Left lung (tissue), 10 donors: ENCODE results near the gene TRPC4. TPM values are rescaled to one million over a fixed set of nuclear protein-coding genes. Genes with fewer than 3 reads are reported as not detected.

Experiments used
- ATAC-seq: fragments of 200-7000 bp; cut with Tn5 transposase; one replicate; pipeline ENCODE4 v1.9.1; 2020; ENCODE audit warnings: moderate library complexity
- DNase-seq, 4 donors: peaks; one replicate each; pipeline ENCODE4 v3.0.0-alpha.2; 2013 to 2020
- H3K27ac ChIP-seq, 2 donors: fragments of 200-600 bp; sonication (generic) in 1 of 2; one replicate each; pipeline versions ENCODE4 v1.5.0 to v1.8.0; 2020 to 2021
- H3K27me3 ChIP-seq, 2 donors: fragments of 200-600 bp; sonication (generic) in 1 of 2; one replicate each; pipeline versions ENCODE4 v1.5.0 to v1.8.0; 2020 to 2021
- H3K36me3 ChIP-seq, 2 donors: fragments of 200-600 bp; sonication (generic) in 1 of 2; one replicate each; pipeline versions ENCODE4 v1.5.0 to v1.8.0; 2020 to 2021
- H3K4me1 ChIP-seq, 2 donors: fragments of 200-600 bp; one replicate each; pipeline ENCODE4 v1.8.0; 2021
- H3K4me3 ChIP-seq, 2 donors: fragments of 200-600 bp; sonication (generic) in 1 of 2; one replicate each; pipeline versions ENCODE4 v1.5.0 to v1.8.0; 2020 to 2021; ENCODE audit warnings: mild to moderate bottlenecking in 1 of 2
- H3K9me3 ChIP-seq, 2 donors: fragments of 200-600 bp; sonication (generic) in 1 of 2; one replicate each; pipeline versions ENCODE4 v1.5.0 to v1.8.0; 2020 to 2021
- CTCF ChIP-seq, 2 donors: fragments of 200-600 bp; sonication (generic) in 1 of 2; IDR thresholded peaks; one replicate each; pipeline versions ENCODE4 v1.5.0 to v1.8.0; 2021; ENCODE audit warnings: antibody characterized with exemption in 2 of 2
- intact Hi-C, 2 donors: fragments of 100-400 bp; cut with DNase I; formaldehyde crosslinking; loops; one replicate each; pipeline versions ENCODE4 v1.11.2 to v1.14.2; 2022
- polyA plus RNA-seq, 6 donors: library from polyadenylated mRNA; unstranded; fragments of 120-200 nt; gene quantifications; one replicate each; pipeline ENCODE4 v1.2.1, GENCODE V29; 2013; ENCODE audit not compliant: insufficient read length in 6 of 6
- total RNA-seq, 2 donors: library from RNA; stranded (reverse); fragmentation: NEBNext Ultra II Directional; extraction: Animal tissue kit (Norgen Biotek cat#: 25700); gene quantifications; one replicate each; pipeline ENCODE4 v1.2.1, GENCODE V29; 2021
- donor health status: DM: no; HTN: yes; CAD: no.
- donor health status: DM: no; HTN: no; CAD: no.

TRPC4 gene
- total and polyA plus RNA-seq, 8 donors: 0.13 to 2.1 (median 0.25) TPM

DNA sequence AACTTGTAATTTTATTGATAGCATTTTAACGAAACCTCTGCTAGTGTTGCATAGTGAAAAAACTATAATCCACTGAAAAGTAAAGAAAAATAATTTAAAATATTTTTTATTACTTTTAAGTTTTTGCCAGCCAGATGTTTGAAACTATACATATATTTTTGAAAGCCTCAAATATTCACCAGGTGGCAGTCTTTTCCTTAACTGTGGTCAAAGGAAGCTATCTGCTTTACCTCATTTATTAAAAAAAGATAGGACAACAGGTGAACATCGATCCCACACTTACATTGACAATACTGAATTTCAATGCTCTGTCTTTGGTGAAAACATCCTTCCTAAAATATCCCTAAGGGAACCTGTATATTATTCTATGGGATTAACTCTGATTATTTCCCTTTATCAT lies 100.5 kb downstream of the TRPC4 start:
- no peak for TF ChIP-seq CTCF (IDR thresholded peaks at IDR 0.05)
- no peaks in the 10 kb centered on the region for H3K36me3 ChIP-seq
- H3K4me3 ChIP-seq: no peak overlapping the region
- H3K27me3 ChIP-seq: no peaks in the 10 kb centered on the region
- DNase-seq: no peak
- H3K9me3 ChIP-seq: no peaks in the 10 kb centered on the region
- H3K27ac ChIP-seq: no peak overlapping the region
- intact Hi-C loops: no loop called here
- ATAC-seq: no peak
- no peaks in the 10 kb centered on the region for H3K4me1 ChIP-seq

GRCh38 chr13:37766502-37766901 lies 103.1 kb downstream of the TRPC4 start:
- no peaks in the 10 kb centered on the region for H3K36me3 ChIP-seq
- no peaks in the 10 kb centered on the region for H3K4me1 ChIP-seq
- H3K4me3 ChIP-seq: no peak overlapping the region
- intact Hi-C loops: no loop called here
- no peak for TF ChIP-seq CTCF (IDR thresholded peaks at IDR 0.05)
- ATAC-seq (no peak), DNase-seq (no peak)
- no peaks in the 10 kb centered on the region for H3K9me3 ChIP-seq
- no peaks in the 10 kb centered on the region for H3K27me3 ChIP-seq
- no peak overlapping the region for H3K27ac ChIP-seq

GRCh38 chr13:37755349-37755748 lies 114.2 kb downstream of the TRPC4 start:
- H3K4me1 ChIP-seq: no peaks in the 10 kb centered on the region
- no peaks in the 10 kb centered on the region for H3K9me3 ChIP-seq
- H3K4me3 ChIP-seq: no peak overlapping the region
- DNase-seq (no peak), ATAC-seq (no peak)
- intact Hi-C loops: no loop called here
- TF ChIP-seq CTCF (IDR thresholded peaks at IDR 0.05): no peak
- no peaks in the 10 kb centered on the region for H3K36me3 ChIP-seq
- no peak overlapping the region for H3K27ac ChIP-seq
- H3K27me3 ChIP-seq: no peaks in the 10 kb centered on the region

- ATAC-seq (no peak), DNase-seq (no peak)
- H3K4me1 ChIP-seq: no peaks in the 10 kb centered on the region
- no peaks in the 10 kb centered on the region for H3K27me3 ChIP-seq
- intact Hi-C loops: no loop called here
- no peak overlapping the region for H3K27ac ChIP-seq
- TF ChIP-seq CTCF (IDR thresholded peaks at IDR 0.05): no peak
- no peaks in the 10 kb centered on the region for H3K36me3 ChIP-seq
- H3K4me3 ChIP-seq: no peak overlapping the region
- H3K9me3 ChIP-seq: no peaks in the 10 kb centered on the region
These were observed 115.8 kb downstream of the TRPC4 start for GRCh38 chr13:37753776-37754175.

DNA sequence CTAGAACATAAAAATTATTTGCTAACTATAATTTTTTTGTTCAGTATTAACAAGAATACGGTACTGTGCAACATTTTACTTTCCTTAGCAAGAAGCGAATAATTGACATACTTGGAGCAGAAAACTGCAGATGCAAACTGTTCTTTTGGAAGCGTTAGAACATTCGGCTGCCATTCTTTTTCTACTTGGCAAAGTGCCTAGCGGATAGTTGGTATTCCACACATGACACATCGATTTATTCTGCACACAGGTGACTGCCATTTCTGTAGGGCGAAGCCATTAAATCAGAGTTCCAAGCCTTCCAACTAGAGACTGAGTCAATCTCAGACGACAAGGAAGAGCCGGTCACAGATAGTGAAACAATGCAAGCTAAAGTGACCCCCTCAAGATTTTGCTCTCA lies 117.4 kb downstream of the TRPC4 start:
- DNase-seq (no peak), ATAC-seq (no peak)
- Histone ChIP-seq H3K36me3 (no peaks in the 10 kb centered on the region), H3K4me3 (no peak overlapping the region), H3K4me1 (no peaks in the 10 kb centered on the region), H3K9me3 (no peaks in the 10 kb centered on the region), H3K27me3 (no peaks in the 10 kb centered on the region), H3K27ac (no peak overlapping the region)
- intact Hi-C loops: no loop called here
- no peak for TF ChIP-seq CTCF (IDR thresholded peaks at IDR 0.05)
